ENCODE results near the gene NACC2.

GRCh38 chr9:136133959-136134484 is 38.9 kb upstream of the NACC2 start:
- TF ChIP-seq CTCF (IDR thresholded peaks at IDR 0.05) (no peak), POLR2A (IDR thresholded peaks at IDR 0.05) (no peak), EP300 (IDR thresholded peaks at IDR 0.05) (no peak)

Measured in ovary (tissue), 3 donors.